Gastroesophageal sphincter (tissue), 4 donors: Measurements from ENCODE around the gene NUDT17. TPM values are rescaled to one million over a fixed set of nuclear protein-coding genes. Genes with fewer than 3 reads are reported as not detected.
A peak's percentile ranks its signal among the peaks of the same experiment; 100 is the strongest.

Experiments
- ATAC-seq: fragments of 150-250 bp; one replicate; pipeline ENCODE4 v1.9.1; 2016; ENCODE audit warnings: mild to moderate bottlenecking, moderate library complexity
- H3K27ac ChIP-seq, 4 donors: fragments of 200-600 bp; sonication (generic) in 3 of 4; 1 replicate in 3 of 4; 2 replicates in 1 of 4; pipeline ENCODE4 v1.5.1; 2016 to 2019
- H3K27me3 ChIP-seq: fragments of 200-600 bp; sonication (generic); one replicate; pipeline ENCODE4 v1.5.1; 2019
- H3K36me3 ChIP-seq, 2 donors: fragments of 200-600 bp; sonication (generic); one replicate each; pipeline ENCODE4 v1.5.1; 2019; ENCODE audit warnings: control low read depth in 1 of 2
- H3K4me1 ChIP-seq, 3 donors: fragments of 200-600 bp; sonication (generic); 1 replicate in 2 of 3; 2 replicates in 1 of 3; pipeline ENCODE4 v1.5.1; 2016 to 2019; ENCODE audit warnings: control low read depth in 2 of 3
- H3K4me3 ChIP-seq, 2 donors: fragments of 200-600 bp; sonication (generic); one replicate each; pipeline ENCODE4 v1.5.1; 2019; ENCODE audit warnings: mild to moderate bottlenecking in 1 of 2, moderate library complexity in 1 of 2
- H3K9me3 ChIP-seq, 3 donors: fragments of 200-600 bp; sonication (generic); one replicate each; pipeline ENCODE4 v1.5.1; 2017 to 2019; ENCODE audit warnings: control low read depth in 2 of 3
- EP300 ChIP-seq: sonication (generic); formaldehyde crosslinking; IDR thresholded peaks from one replicate; pipeline ENCODE4 v1.6.1; 2017; ENCODE audit warnings: antibody characterized with exemption, mild to moderate bottlenecking
- POLR2A ChIP-seq, 2 donors: fragments of 450-650 bp; IDR thresholded peaks; one replicate each; pipeline ENCODE4 v1.6.1; 2017; ENCODE audit warnings: antibody characterized with exemption in 2 of 2, mild to moderate bottlenecking in 2 of 2, moderate library complexity in 1 of 2
- POLR2AphosphoS5 ChIP-seq: sonication (generic); formaldehyde crosslinking; IDR thresholded peaks from one replicate; pipeline ENCODE4 v1.6.1; 2017; ENCODE audit warnings: antibody characterized with exemption
- WGBS, 2 donors: methylation state at CpG; one replicate each; pipeline ENCODE4 v1.1.5; 2018; ENCODE audit warnings: low coverage in 1 of 2; 5-methylcytosine and 5-hydroxymethylcytosine counted together
- total RNA-seq, 4 donors: library from RNA; depleted of rRNA; stranded (reverse); fragments of >200 nt; gene quantifications; one replicate each; pipeline ENCODE4 v1.1.0, GENCODE V29; 2016
- TF ChIP-seq, protein P1 (sequence below), 4 experiments: fragments of 200-600 bp in 2 of 4; fragments of 450-650 bp in 2 of 4; sonication (generic) in 1 of 4; IDR thresholded peaks; one replicate each; pipeline ENCODE4 v1.5.1; 2017 to 2019; ENCODE audit warnings: antibody characterized with exemption in 4 of 4, mild to moderate bottlenecking in 2 of 4, moderate library complexity in 2 of 4

NUDT17 gene
- total RNA-seq, 4 donors from 2014 or later: 0.40 to 3.5 (median 2.2) TPM

DNA sequence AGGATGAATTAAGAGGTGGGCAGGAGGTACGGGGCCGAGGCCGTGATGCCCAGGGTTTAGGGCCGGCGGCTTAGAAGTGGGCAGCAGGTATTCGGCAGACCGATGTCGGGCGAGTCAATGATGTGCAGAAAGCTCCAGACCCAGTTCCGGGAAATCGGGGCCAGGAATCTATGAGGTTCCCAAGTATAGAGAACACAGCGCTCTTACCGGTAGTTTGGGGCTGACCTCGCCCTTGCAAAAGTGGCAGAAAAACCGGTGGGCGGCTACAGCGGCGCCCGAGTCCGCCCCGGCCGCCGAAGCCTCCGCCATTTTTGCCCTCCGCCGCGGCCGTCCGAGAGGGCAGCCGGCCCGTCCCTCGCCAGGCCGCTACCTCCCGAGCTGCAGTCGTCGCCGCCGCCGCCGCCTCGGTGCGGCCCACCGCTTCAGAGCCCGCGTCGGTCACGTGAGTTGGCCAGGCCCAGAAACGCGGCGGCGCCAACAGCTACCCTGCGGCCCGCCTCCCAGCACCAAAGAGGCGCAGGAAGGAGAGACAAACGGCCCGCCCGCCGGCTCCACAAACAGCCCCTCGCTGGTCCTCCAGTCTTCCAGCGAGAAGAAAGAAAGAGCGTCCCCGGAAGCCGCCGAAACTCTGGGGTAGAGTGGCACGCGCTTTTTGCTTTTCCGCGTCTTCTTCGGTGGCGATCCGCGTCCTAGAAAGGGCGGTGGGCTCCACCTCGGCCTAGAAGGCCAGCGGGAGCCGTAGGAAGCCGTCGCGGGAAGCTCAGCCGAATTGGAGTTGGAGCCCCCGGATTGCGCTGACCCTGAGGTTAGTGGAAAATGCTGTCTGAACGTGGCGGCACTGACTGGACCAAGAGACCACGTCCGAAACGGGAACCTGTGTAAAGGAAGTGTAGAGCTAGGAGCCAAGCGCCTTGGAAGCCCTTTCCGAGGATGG, 21.6 kb upstream of the NUDT17 start, which contains the start of the genes POLR3C and RNF115:
TSS of gene POLR3C (plus strand) at position 636 of the 934 bp plus-strand sequence. CDS start 1,577 bp downstream, outside the sequence.
TSS of gene RNF115 (minus strand) at position 531 of the 934 bp plus-strand sequence. CDS start at position 309, 222 bp downstream.
- 0 to 2% methylated on average over 9 to 17 of the region's 89 CpGs for WGBS, 2 donors
- Histone ChIP-seq H3K4me1 (peaks cover 0 to 25% (median 5%) of the 10 kb centered on the region in 3 donors), H3K27me3 (no peaks in the 10 kb centered on the region), H3K27ac (peak within 1 kb of the TSS; percentile 68 to 94 (median 91)), H3K36me3 (peaks cover 9 to 32% of the 10 kb centered on the region in 2 donors), H3K4me3 (peak within 1 kb of the TSS; percentile 75 to 83), H3K9me3 (no peaks in the 10 kb centered on the region)
- TF ChIP-seq, protein P1, sequence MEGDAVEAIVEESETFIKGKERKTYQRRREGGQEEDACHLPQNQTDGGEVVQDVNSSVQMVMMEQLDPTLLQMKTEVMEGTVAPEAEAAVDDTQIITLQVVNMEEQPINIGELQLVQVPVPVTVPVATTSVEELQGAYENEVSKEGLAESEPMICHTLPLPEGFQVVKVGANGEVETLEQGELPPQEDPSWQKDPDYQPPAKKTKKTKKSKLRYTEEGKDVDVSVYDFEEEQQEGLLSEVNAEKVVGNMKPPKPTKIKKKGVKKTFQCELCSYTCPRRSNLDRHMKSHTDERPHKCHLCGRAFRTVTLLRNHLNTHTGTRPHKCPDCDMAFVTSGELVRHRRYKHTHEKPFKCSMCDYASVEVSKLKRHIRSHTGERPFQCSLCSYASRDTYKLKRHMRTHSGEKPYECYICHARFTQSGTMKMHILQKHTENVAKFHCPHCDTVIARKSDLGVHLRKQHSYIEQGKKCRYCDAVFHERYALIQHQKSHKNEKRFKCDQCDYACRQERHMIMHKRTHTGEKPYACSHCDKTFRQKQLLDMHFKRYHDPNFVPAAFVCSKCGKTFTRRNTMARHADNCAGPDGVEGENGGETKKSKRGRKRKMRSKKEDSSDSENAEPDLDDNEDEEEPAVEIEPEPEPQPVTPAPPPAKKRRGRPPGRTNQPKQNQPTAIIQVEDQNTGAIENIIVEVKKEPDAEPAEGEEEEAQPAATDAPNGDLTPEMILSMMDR (IDR thresholded peaks at IDR 0.05): peak in 2 of 4 experiments; percentile 5 to 16
- TF ChIP-seq POLR2AphosphoS5 (peak; percentile 84), EP300 (no peak), POLR2A (IDR thresholded peaks at IDR 0.05) (peak; percentile 91 to 92)
- peak; percentile 97 for ATAC-seq

DNA sequence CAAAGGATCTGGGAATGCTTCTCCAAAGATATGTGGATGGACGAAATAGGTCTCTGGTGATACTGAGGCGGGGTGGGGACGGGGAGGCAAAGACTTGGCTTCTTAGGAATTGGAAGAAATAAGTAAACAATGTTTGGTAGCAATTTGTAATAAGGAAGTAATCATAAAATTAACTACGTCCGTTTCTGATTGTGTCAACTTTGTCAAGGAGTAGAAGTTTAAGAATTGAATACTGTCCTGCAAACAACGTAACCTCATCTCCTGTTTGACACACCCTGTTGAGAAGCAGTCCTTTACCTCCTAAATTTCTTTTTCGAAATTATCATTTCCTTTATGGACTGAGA, 21.0 kb upstream of the NUDT17 start:
- no peak for ATAC-seq
- TF ChIP-seq POLR2AphosphoS5 (no peak), EP300 (no peak), POLR2A (IDR thresholded peaks at IDR 0.05) (no peak)
- TF ChIP-seq, protein P1 (IDR thresholded peaks at IDR 0.05): no peak
- WGBS, 2 donors: 0 to 1% methylated on average over 7 of the region's 7 CpGs
- H3K4me1 ChIP-seq: peaks cover 0 to 23% (median 5%) of the 10 kb centered on the region in 3 donors
- no peaks in the 10 kb centered on the region for H3K27me3 ChIP-seq
- peaks cover 14 to 38% of the 10 kb centered on the region in 2 donors for H3K36me3 ChIP-seq
- H3K4me3 ChIP-seq: peak overlapping the region; percentile 75 to 83
- peak overlapping the region; percentile 68 to 94 (median 91) for H3K27ac ChIP-seq
- no peaks in the 10 kb centered on the region for H3K9me3 ChIP-seq

DNA sequence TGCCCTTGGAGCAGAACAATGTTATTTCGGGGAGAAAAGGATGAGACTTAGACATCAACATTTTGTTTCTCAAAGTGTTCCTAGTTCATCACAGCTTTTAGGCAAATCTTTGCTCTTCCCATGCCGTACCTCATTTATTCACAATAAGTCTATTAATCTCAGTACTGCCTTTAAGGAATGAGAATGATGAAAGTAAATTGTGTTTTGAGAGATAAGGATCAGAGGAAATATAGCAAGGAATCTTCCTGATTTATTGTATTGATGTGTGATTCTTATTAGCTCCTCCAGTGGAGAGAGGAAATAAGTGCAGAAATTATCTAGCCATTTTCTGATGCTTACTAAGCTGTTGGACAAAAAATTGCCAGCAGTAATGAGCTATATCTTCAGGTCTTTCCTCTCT, 19.4 kb upstream of the NUDT17 start:
- no peak for ATAC-seq
- Histone ChIP-seq H3K27me3 (no peaks in the 10 kb centered on the region), H3K36me3 (peaks cover 14 to 54% of the 10 kb centered on the region in 2 donors), H3K27ac (no peak overlapping the region), H3K9me3 (no peaks in the 10 kb centered on the region), H3K4me1 (peaks cover 0 to 20% (median 5%) of the 10 kb centered on the region in 3 donors), H3K4me3 (no peak overlapping the region)
- TF ChIP-seq POLR2A (IDR thresholded peaks at IDR 0.05): no peak
- TF ChIP-seq POLR2AphosphoS5: no peak
- no peak for TF ChIP-seq EP300
- TF ChIP-seq, protein P1 (IDR thresholded peaks at IDR 0.05): no peak
- WGBS, 2 donors: 92 to 100% methylated on average over 2 of the region's 2 CpGs

- no peaks in the 10 kb centered on the region for H3K27me3 ChIP-seq
- H3K36me3 ChIP-seq: peaks cover 14 to 73% of the 10 kb centered on the region in 2 donors
- H3K4me1 ChIP-seq: peaks cover 0 to 20% (median 5%) of the 10 kb centered on the region in 3 donors
- ATAC-seq: no peak
- H3K9me3 ChIP-seq: no peaks in the 10 kb centered on the region
- H3K4me3 ChIP-seq: no peak overlapping the region
- H3K27ac ChIP-seq: no peak overlapping the region
- TF ChIP-seq EP300: no peak
- TF ChIP-seq, protein P1 (IDR thresholded peaks at IDR 0.05): no peak
Measured at GRCh38 chr1:145827966-145828365, 17.5 kb upstream of the NUDT17 start.
